ENCODE measurements around the gene HAUS8. TPM values are rescaled to one million over a fixed set of nuclear protein-coding genes. Genes with fewer than 3 reads are reported as not detected.
A peak's percentile ranks its signal among the peaks of the same experiment; 100 is the strongest.

HAUS8 gene
- total and polyA plus RNA-seq, 2 of the 4 experiments (the other 2 are of a cell fraction): 3.4 to 14.2 TPM

GRCh38 chr19:17104679-17105078, 29.4 kb upstream of the HAUS8 start:
- Histone ChIP-seq H2AK5ac (ENCODE audit: low read depth, low read length) (0 out of 2 replicates have a peak overlapping the region, but pooled peaks have one; percentile 18), H3K9ac (ENCODE audit: low read depth, low read length) (no peak overlapping the region), H3K4ac (ENCODE audit: low read depth, low read length) (peak overlapping the region; percentile 27; the same call in 1 of the 2 replicates), H2AK9ac (replicated peaks; ENCODE audit: low read depth, low read length, poor library complexity) (no peak overlapping the region), H3K14ac (replicated peaks; ENCODE audit: low read depth, low read length) (no peak overlapping the region), H3K79me1 (ENCODE audit: low read depth in 1 of 2, low read length in 2 of 2) (peaks cover 3 to 84% of the 10 kb centered on the region in 2 experiments), H4K20me1 (ENCODE audit: insufficient read depth, low read length) (peaks cover 53% of the 10 kb centered on the region), H3K18ac (ENCODE audit: low read depth, low read length) (no peak overlapping the region), H3K4me3 (ENCODE audit: insufficient read depth, low read depth, low read length) (no peak overlapping the region), H3K36me3 (ENCODE audit: control insufficient read depth, insufficient read depth, low read length) (peaks cover 41% of the 10 kb centered on the region), H3K56ac (ENCODE audit: extremely low read depth, insufficient read depth, low read length) (no peak overlapping the region), H2BK5ac (ENCODE audit: low read depth, low read length, poor library complexity, severe bottlenecking) (peak overlapping the region; percentile 7), H3K27ac (ENCODE audit: insufficient read depth, low read length) (no peak overlapping the region), H2BK20ac (ENCODE audit: low read depth, low read length) (no peak overlapping the region), H3K23ac (ENCODE audit: low read depth, low read length) (no peak overlapping the region; the same call in 1 of the 2 replicates), H3K9me1 (ENCODE audit: insufficient read depth, low read length) (peaks cover 22% of the 10 kb centered on the region), H3K4me1 (ENCODE audit: control insufficient read depth, insufficient read depth, low read length) (peaks cover 7% of the 10 kb centered on the region), H3K9me3 (ENCODE audit: control insufficient read depth, insufficient read depth, low read length) (no peaks in the 10 kb centered on the region), H4K91ac (ENCODE audit: insufficient read depth, low read depth, low read length) (no peak overlapping the region), H3K27me3 (ENCODE audit: control insufficient read depth, insufficient read depth, low read length) (no peaks in the 10 kb centered on the region), H2BK120ac (ENCODE audit: low read depth, low read length) (no peak overlapping the region; the same call in 1 of the 2 replicates), H3K4me2 (ENCODE audit: low read depth, low read length) (no peak overlapping the region), H2AFZ (replicated peaks; ENCODE audit: low read length, poor library complexity) (no peak overlapping the region), H4K8ac (ENCODE audit: low read depth in 2 of 2, low read length in 2 of 2) (no peak overlapping the region), H2BK15ac (ENCODE audit: low read depth, low read length) (no peak overlapping the region), H4K5ac (ENCODE audit: low read depth, low read length) (no peak overlapping the region)
- intact Hi-C loops (cut with micrococcal nuclease) (no loop called here), in situ Hi-C loops (cut with MboI; ENCODE audit: low sequenced_read_pairs) (no loop called here), dilution Hi-C loops (cut with HindIII; ENCODE audit: low sequenced_read_pairs, unreplicated experiment) (no loop called here)
- ChIA-PET CTCF (no interaction called here), POLR2A (ENCODE audit: unreplicated experiment) (no interaction called here)
- BruUV-seq (replicated peaks): no TSS peak
- no peak for TF ChIP-seq NFE2L2 (IDR thresholded peaks at IDR 0.05; ENCODE audit: low read depth, low read length)
- no peak for TF ChIP-seq POLR2A (IDR thresholded peaks at IDR 0.05; ENCODE audit: low read depth, low read length)
- no peak for TF ChIP-seq CTCF (conservative IDR thresholded peaks at IDR 0.05; ENCODE audit: low read depth, low read length)
- no peak for TF ChIP-seq CEBPB (IDR thresholded peaks at IDR 0.05; ENCODE audit: low read depth, low read length)
- TF ChIP-seq BHLHE40 (IDR thresholded peaks at IDR 0.05; ENCODE audit: low read depth, low read length): no peak
- no peak for TF ChIP-seq CHD1 (IDR thresholded peaks at IDR 0.05; ENCODE audit: low read depth, low read length)
- DNase-seq: no peak
- no CpG with 5 or more reads among the region's 7 CpGs for WGBS, 2 experiments (ENCODE audit: extremely low coverage in 2 of 2, insufficient read length in 1 of 2)
- ATAC-seq (ENCODE audit: low read depth): no peak
